ENCODE measurements around the gene TTC9C.

Gene TTC9C

GRCh38 chr11:62716816-62717215 is 11.5 kb upstream of the TTC9C start:
- TF ChIP-seq CTCF (IDR thresholded peaks at IDR 0.05; ENCODE audit: borderline replicate concordance, control extremely low read depth, extremely low read depth, insufficient read depth, missing control alignments), result no peak
- DNase-seq (ENCODE audit: low spot score), result no peak
- in situ Hi-C loops (cut with MboI; ENCODE audit: low sequenced_read_pairs, unreplicated experiment), result no loop called here

- in situ Hi-C loops (cut with MboI; ENCODE audit: low sequenced_read_pairs, unreplicated experiment), result no loop called here
- no peak for TF ChIP-seq CTCF (IDR thresholded peaks at IDR 0.05; ENCODE audit: borderline replicate concordance, control extremely low read depth, extremely low read depth, insufficient read depth, missing control alignments)
Observed at GRCh38 chr11:62719302-62719978, 8.8 kb upstream of the TTC9C start.

GRCh38 chr11:62721994-62722393 is 6.3 kb upstream of the TTC9C start:
- no peak for DNase-seq (ENCODE audit: low spot score)
- in situ Hi-C loops (cut with MboI; ENCODE audit: low sequenced_read_pairs, unreplicated experiment), result no loop called here
- TF ChIP-seq CTCF (IDR thresholded peaks at IDR 0.05; ENCODE audit: borderline replicate concordance, control extremely low read depth, extremely low read depth, insufficient read depth, missing control alignments), result no peak

More at GRCh38 chr11:62719302-62719978, 8.8 kb upstream of the TTC9C start:
- DNase-seq (ENCODE audit: low spot score), result no peak

- no peak for DNase-seq (ENCODE audit: low spot score)
- in situ Hi-C loops (cut with MboI; ENCODE audit: low sequenced_read_pairs, unreplicated experiment), result no loop called here
- no peak for TF ChIP-seq CTCF (IDR thresholded peaks at IDR 0.05; ENCODE audit: borderline replicate concordance, control extremely low read depth, extremely low read depth, insufficient read depth, missing control alignments)
Observed at GRCh38 chr11:62724171-62724570, 4.1 kb upstream of the TTC9C start.

- TF ChIP-seq CTCF (IDR thresholded peaks at IDR 0.05; ENCODE audit: borderline replicate concordance, control extremely low read depth, extremely low read depth, insufficient read depth, missing control alignments), result no peak
Observed at GRCh38 chr11:62725646-62726045, 2.6 kb upstream of the TTC9C start.

GRCh38 chr11:62726156-62726914 is 2.0 kb upstream of the TTC9C start:
- no peak for DNase-seq (ENCODE audit: low spot score)
- in situ Hi-C loops (cut with MboI; ENCODE audit: low sequenced_read_pairs, unreplicated experiment), result no loop called here
- TF ChIP-seq CTCF (IDR thresholded peaks at IDR 0.05; ENCODE audit: borderline replicate concordance, control extremely low read depth, extremely low read depth, insufficient read depth, missing control alignments), result no peak

More at GRCh38 chr11:62725646-62726045, 2.6 kb upstream of the TTC9C start:
- in situ Hi-C loops (cut with MboI; ENCODE audit: low sequenced_read_pairs, unreplicated experiment), result no loop called here
- no peak for DNase-seq (ENCODE audit: low spot score)
